Measurements from ENCODE around the gene OR4F15. TPM values are rescaled to one million over a fixed set of nuclear protein-coding genes. Genes with fewer than 3 reads are reported as not detected.

OR4F15 gene
- total and polyA plus RNA-seq, 2 of the 4 experiments (the other 2 are of a cell fraction): 0.36 TPM; not detected in 1

- dilution Hi-C loops (cut with HindIII; ENCODE audit: low sequenced_read_pairs, unreplicated experiment): no loop called here
- H3K4me1 ChIP-seq (ENCODE audit: control insufficient read depth, insufficient read depth, low read length): peaks cover 11% of the 10 kb centered on the region
- DNase-seq: no peak
- H2AFZ ChIP-seq (replicated peaks; ENCODE audit: low read length, poor library complexity): no peak overlapping the region
- ATAC-seq (ENCODE audit: low read depth): no peak
- H4K5ac ChIP-seq (ENCODE audit: low read depth, low read length): no peak overlapping the region
- H3K27ac ChIP-seq (ENCODE audit: insufficient read depth, low read length): no peak overlapping the region
- H2AK5ac ChIP-seq (ENCODE audit: low read depth, low read length): peak overlapping the region; percentile 72; the same call in 1 of the 2 replicates
- TF ChIP-seq ELK1 (IDR thresholded peaks at IDR 0.05; ENCODE audit: borderline replicate concordance, low read depth, low read length): no peak
- TF ChIP-seq MAFK (IDR thresholded peaks at IDR 0.05; ENCODE audit: low read depth, low read length): no peak
- TF ChIP-seq RFX5 (IDR thresholded peaks at IDR 0.05; ENCODE audit: low read depth, low read length): no peak
- TF ChIP-seq CHD1 (IDR thresholded peaks at IDR 0.05; ENCODE audit: low read depth, low read length): no peak
- TF ChIP-seq FOS (IDR thresholded peaks at IDR 0.05; ENCODE audit: low read depth, low read length): no peak
- no peak for TF ChIP-seq BHLHE40 (IDR thresholded peaks at IDR 0.05; ENCODE audit: low read depth, low read length)
- TF ChIP-seq NFE2L2 (IDR thresholded peaks at IDR 0.05; ENCODE audit: low read depth, low read length): no peak
- no peak for TF ChIP-seq USF2 (IDR thresholded peaks at IDR 0.05; ENCODE audit: low read depth, low read length)
- TF ChIP-seq MXI1 (IDR thresholded peaks at IDR 0.05; ENCODE audit: borderline replicate concordance, low read depth, low read length): no peak
- no peak for TF ChIP-seq RAD21 (IDR thresholded peaks at IDR 0.05; ENCODE audit: low read length)
- TF ChIP-seq RCOR1 (IDR thresholded peaks at IDR 0.05; ENCODE audit: insufficient replicate concordance, low read length): no peak
- no peak for TF ChIP-seq CEBPB (IDR thresholded peaks at IDR 0.05; ENCODE audit: low read depth, low read length)
- no peak for TF ChIP-seq POLR2A (IDR thresholded peaks at IDR 0.05; ENCODE audit: low read depth, low read length)
- no peak for TF ChIP-seq SMC3 (IDR thresholded peaks at IDR 0.05; ENCODE audit: low read depth, low read length)
- no peak for TF ChIP-seq CTCF (conservative IDR thresholded peaks at IDR 0.05; ENCODE audit: low read depth, low read length)
- TF ChIP-seq MAZ (IDR thresholded peaks at IDR 0.05; ENCODE audit: borderline replicate concordance, low read depth, low read length): no peak
- no peak overlapping the region; the same call in 1 of the 2 replicates for H3K18ac ChIP-seq (ENCODE audit: low read depth, low read length)
- H3K79me1 ChIP-seq (ENCODE audit: low read depth in 1 of 2, low read length in 2 of 2): no peaks in the 10 kb centered on the region
- peak overlapping the region; percentile 61; the same call in 1 of the 2 replicates for H2BK20ac ChIP-seq (ENCODE audit: low read depth, low read length)
- H3K4me2 ChIP-seq (ENCODE audit: low read depth, low read length): no peak overlapping the region
- BruUV-seq (replicated peaks): no TSS peak
- H3K14ac ChIP-seq (replicated peaks; ENCODE audit: low read depth, low read length): 0 out of 2 replicates have a peak overlapping the region, but pooled peaks have one; percentile 50
- no peak overlapping the region for H3K4me3 ChIP-seq (ENCODE audit: insufficient read depth, low read depth, low read length)
- no peaks in the 10 kb centered on the region for H4K20me1 ChIP-seq (ENCODE audit: insufficient read depth, low read length)
- POLR2A ChIA-PET (ENCODE audit: unreplicated experiment): no interaction called here
- no peak overlapping the region for H2AK9ac ChIP-seq (replicated peaks; ENCODE audit: low read depth, low read length, poor library complexity)
- intact Hi-C loops (cut with micrococcal nuclease): no loop called here
- in situ Hi-C loops (cut with MboI; ENCODE audit: low sequenced_read_pairs): no loop called here
- H3K27me3 ChIP-seq (ENCODE audit: control insufficient read depth, insufficient read depth, low read length): no peaks in the 10 kb centered on the region
- peak overlapping the region; percentile 84; the same call in 1 of the 2 replicates for H2BK120ac ChIP-seq (ENCODE audit: low read depth, low read length)
- peak overlapping the region; percentile 66 for H2BK5ac ChIP-seq (ENCODE audit: low read depth, low read length, poor library complexity, severe bottlenecking)
- H3K9me3 ChIP-seq (ENCODE audit: control insufficient read depth, insufficient read depth, low read length): 0 out of 2 replicates have a peak, but pooled peaks cover 2% of the 10 kb centered on the region
- no peak overlapping the region for H3K23ac ChIP-seq (ENCODE audit: low read depth, low read length)
- H4K8ac ChIP-seq (ENCODE audit: low read depth in 2 of 2, low read length in 2 of 2): no peak overlapping the region
- no peak overlapping the region for H4K91ac ChIP-seq (ENCODE audit: insufficient read depth, low read depth, low read length)
- no peak overlapping the region for H3K56ac ChIP-seq (ENCODE audit: extremely low read depth, insufficient read depth, low read length)
- no peaks in the 10 kb centered on the region for H3K36me3 ChIP-seq (ENCODE audit: control insufficient read depth, insufficient read depth, low read length)
- no peak overlapping the region for H3K9ac ChIP-seq (ENCODE audit: low read depth, low read length)
- H2BK15ac ChIP-seq (ENCODE audit: low read depth, low read length): peak overlapping the region; percentile 91; the same call in 2 of the 3 replicates
- 0 out of 2 replicates have a peak, but pooled peaks cover 3% of the 10 kb centered on the region for H3K9me1 ChIP-seq (ENCODE audit: insufficient read depth, low read length)
- peak overlapping the region; percentile 5; the same call in 1 of the 2 replicates for H3K4ac ChIP-seq (ENCODE audit: low read depth, low read length)
- CTCF ChIA-PET: interaction anchor here (0.7 kb wide), 1 partner anchor 10 kb away, joined by 3 read pairs; no protein-coding TSS in a partner anchor
These were observed 7.1 kb upstream of the OR4F15 start for GRCh38 chr15:101804941-101805340.

All from IMR-90 (cell line).